GM12892 (cell line): ENCODE measurements around the gene CDH18.

Experiments
- DNase-seq: peaks from one replicate; pipeline ENCODE4 v3.0.0; 2011; ENCODE audit not compliant: insufficient read length
- FAIRE-seq: peaks from 2 replicates; lab custom pipeline; 2011; peaks lifted over from hg19 to GRCh38; lab: Jason Lieb, UNC
- POLR2A ChIP-seq: IDR thresholded peaks from 2 replicates; pipeline ENCODE4 v1.6.1; 2011; ENCODE audit warnings: low read depth, low read length, control low read depth
- POLR2AphosphoS5 ChIP-seq: IDR thresholded peaks from 2 replicates; pipeline ENCODE4 v1.6.1; 2011; ENCODE audit warnings: low read depth, low read length, control low read depth
- TAF1 ChIP-seq: IDR thresholded peaks from 2 replicates; pipeline ENCODE4 v1.6.1; 2011; ENCODE audit warnings: low read depth, mild to moderate bottlenecking, control low read depth, low read length, borderline replicate concordance

Gene CDH18

GRCh38 chr5:19547640-19548039 lies 440.4 kb downstream of the CDH18 start:
- no peak for TF ChIP-seq POLR2A
- no peak for TF ChIP-seq TAF1
- no peak for TF ChIP-seq POLR2AphosphoS5
- FAIRE-seq (no peak), DNase-seq (no peak)

GRCh38 chr5:19546521-19546920 lies 441.5 kb downstream of the CDH18 start:
- TF ChIP-seq POLR2AphosphoS5 (no peak), POLR2A (no peak), TAF1 (no peak)
- DNase-seq = no peak
- no peak for FAIRE-seq

- TF ChIP-seq POLR2A (no peak), TAF1 (no peak), POLR2AphosphoS5 (no peak)
- FAIRE-seq (no peak), DNase-seq (no peak)
Measured at GRCh38 chr5:19538607-19539006, 449.4 kb downstream of the CDH18 start.

GRCh38 chr5:19536387-19536786 lies 451.6 kb downstream of the CDH18 start:
- FAIRE-seq (no peak), DNase-seq (no peak)
- no peak for TF ChIP-seq POLR2A
- TF ChIP-seq POLR2AphosphoS5 = no peak
- no peak for TF ChIP-seq TAF1

- TF ChIP-seq POLR2A = no peak
- TF ChIP-seq TAF1 = no peak
- TF ChIP-seq POLR2AphosphoS5 = no peak
- FAIRE-seq (no peak), DNase-seq (no peak)
Measured at GRCh38 chr5:19534751-19535150, 453.2 kb downstream of the CDH18 start.

- FAIRE-seq (no peak), DNase-seq (no peak)
- TF ChIP-seq TAF1 (no peak), POLR2A (no peak), POLR2AphosphoS5 (no peak)
Measured at GRCh38 chr5:19532936-19533335, 455.1 kb downstream of the CDH18 start.

GRCh38 chr5:19531374-19531952 lies 456.5 kb downstream of the CDH18 start:
- FAIRE-seq = no peak
- no peak for DNase-seq
- TF ChIP-seq POLR2A = no peak
- TF ChIP-seq TAF1 = no peak
- no peak for TF ChIP-seq POLR2AphosphoS5

GRCh38 chr5:19519448-19519847 lies 468.6 kb downstream of the CDH18 start:
- TF ChIP-seq POLR2A = no peak
- TF ChIP-seq POLR2AphosphoS5 = no peak
- no peak for TF ChIP-seq TAF1
- FAIRE-seq (no peak), DNase-seq (no peak)

- DNase-seq (no peak), FAIRE-seq (no peak)
- TF ChIP-seq POLR2AphosphoS5 (no peak), TAF1 (no peak), POLR2A (no peak)
Measured at GRCh38 chr5:19498852-19499251, 489.1 kb downstream of the CDH18 start.

GRCh38 chr5:19497229-19497815 lies 490.7 kb downstream of the CDH18 start:
- TF ChIP-seq TAF1 (no peak), POLR2A (no peak), POLR2AphosphoS5 (no peak)
- no peak for FAIRE-seq
- no peak for DNase-seq

GRCh38 chr5:19496056-19496455 lies 491.9 kb downstream of the CDH18 start:
- TF ChIP-seq POLR2AphosphoS5 (no peak), POLR2A (no peak), TAF1 (no peak)
- DNase-seq (no peak), FAIRE-seq (no peak)

GRCh38 chr5:19492861-19493260 lies 495.1 kb downstream of the CDH18 start:
- TF ChIP-seq TAF1 (no peak), POLR2A (no peak), POLR2AphosphoS5 (no peak)
- no peak for FAIRE-seq
- DNase-seq = no peak

GRCh38 chr5:19488786-19489185 lies 499.2 kb downstream of the CDH18 start:
- DNase-seq = no peak
- TF ChIP-seq POLR2AphosphoS5 = no peak
- no peak for TF ChIP-seq POLR2A
- TF ChIP-seq TAF1 = no peak
- FAIRE-seq = no peak
